GM06990 (cell line): ENCODE measurements around the gene GLYATL1.
A peak's percentile ranks its signal among the peaks of the same experiment; 100 is the strongest.

Experiments
- DNase-seq: peaks from one replicate; pipeline ENCODE4 v3.0.0-alpha.2; 2011; ENCODE audit not compliant: insufficient read length; ENCODE audit errors: extremely low read depth
- H3K27me3 ChIP-seq: replicated peaks from 2 replicates; pipeline ENCODE4 v1.6.0; 2011; ENCODE audit warnings: low read length; ENCODE audit not compliant: control insufficient read depth, insufficient read depth
- H3K36me3 ChIP-seq: 2 replicates; pipeline ENCODE4 v1.5.1; 2011; ENCODE audit warnings: low read length; ENCODE audit not compliant: control insufficient read depth, insufficient read depth
- H3K4me3 ChIP-seq: replicated peaks from 2 replicates; pipeline ENCODE4 v1.5.1; 2011; ENCODE audit warnings: low read depth, mild to moderate bottlenecking, control low read depth, low read length
- TF ChIP-seq, protein P1 (sequence below): IDR thresholded peaks from 2 replicates; pipeline ENCODE4 v1.5.1; 2011; ENCODE audit warnings: low read length, control low read depth, mild to moderate bottlenecking, inconsistent platforms; ENCODE audit not compliant: insufficient read depth, poor library complexity, severe bottlenecking

GLYATL1 gene

DNA sequence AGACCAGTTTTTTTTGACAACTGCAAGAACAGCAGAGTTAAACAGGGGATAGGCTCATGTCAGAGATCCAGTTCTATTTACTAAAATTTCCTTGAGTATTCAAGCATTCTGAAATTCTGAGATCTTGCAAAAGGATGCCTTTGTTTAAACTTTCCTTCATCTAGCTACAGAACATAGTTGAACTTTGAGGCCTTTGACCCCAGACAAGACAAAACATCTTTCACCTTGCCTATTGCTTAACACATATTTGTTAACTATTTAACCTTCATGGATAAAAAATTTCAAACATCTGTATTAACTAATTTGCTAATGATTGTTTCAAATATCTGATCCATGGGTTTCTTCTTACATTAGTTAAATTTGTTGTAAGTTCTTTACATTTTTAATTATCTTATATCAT is 38.2 kb downstream of the GLYATL1 start:
- TF ChIP-seq, protein P1, sequence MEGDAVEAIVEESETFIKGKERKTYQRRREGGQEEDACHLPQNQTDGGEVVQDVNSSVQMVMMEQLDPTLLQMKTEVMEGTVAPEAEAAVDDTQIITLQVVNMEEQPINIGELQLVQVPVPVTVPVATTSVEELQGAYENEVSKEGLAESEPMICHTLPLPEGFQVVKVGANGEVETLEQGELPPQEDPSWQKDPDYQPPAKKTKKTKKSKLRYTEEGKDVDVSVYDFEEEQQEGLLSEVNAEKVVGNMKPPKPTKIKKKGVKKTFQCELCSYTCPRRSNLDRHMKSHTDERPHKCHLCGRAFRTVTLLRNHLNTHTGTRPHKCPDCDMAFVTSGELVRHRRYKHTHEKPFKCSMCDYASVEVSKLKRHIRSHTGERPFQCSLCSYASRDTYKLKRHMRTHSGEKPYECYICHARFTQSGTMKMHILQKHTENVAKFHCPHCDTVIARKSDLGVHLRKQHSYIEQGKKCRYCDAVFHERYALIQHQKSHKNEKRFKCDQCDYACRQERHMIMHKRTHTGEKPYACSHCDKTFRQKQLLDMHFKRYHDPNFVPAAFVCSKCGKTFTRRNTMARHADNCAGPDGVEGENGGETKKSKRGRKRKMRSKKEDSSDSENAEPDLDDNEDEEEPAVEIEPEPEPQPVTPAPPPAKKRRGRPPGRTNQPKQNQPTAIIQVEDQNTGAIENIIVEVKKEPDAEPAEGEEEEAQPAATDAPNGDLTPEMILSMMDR: no peak

DNA sequence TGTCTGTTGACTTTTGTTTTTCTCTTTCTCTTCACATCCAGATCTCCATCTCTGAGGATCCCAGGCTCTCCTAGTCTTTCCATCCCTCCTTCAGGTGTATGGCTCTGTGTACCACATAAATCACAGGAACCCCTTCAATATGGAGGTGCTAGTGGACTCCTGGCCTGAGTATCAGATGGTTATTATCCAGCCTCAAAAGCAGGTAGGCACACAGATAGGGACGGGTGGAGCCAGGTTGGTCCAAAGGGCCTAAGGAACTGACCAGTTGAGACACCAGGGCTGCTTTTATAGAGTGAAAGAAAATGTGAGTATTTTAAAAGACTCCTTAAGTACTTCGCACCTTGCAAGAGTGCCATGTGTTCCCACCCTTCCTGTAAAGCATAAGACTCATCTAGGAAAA is 39.9 kb downstream of the GLYATL1 start:
- H3K27me3 ChIP-seq: no peaks in the 10 kb centered on the region

More for the DNA sequence above, 38.2 kb downstream of the GLYATL1 start:
- H3K27me3 ChIP-seq: no peaks in the 10 kb centered on the region; the same call in 1 of the 2 replicates
- no peak overlapping the region for H3K4me3 ChIP-seq
- no peak for DNase-seq
- no peaks in the 10 kb centered on the region for H3K36me3 ChIP-seq

DNA sequence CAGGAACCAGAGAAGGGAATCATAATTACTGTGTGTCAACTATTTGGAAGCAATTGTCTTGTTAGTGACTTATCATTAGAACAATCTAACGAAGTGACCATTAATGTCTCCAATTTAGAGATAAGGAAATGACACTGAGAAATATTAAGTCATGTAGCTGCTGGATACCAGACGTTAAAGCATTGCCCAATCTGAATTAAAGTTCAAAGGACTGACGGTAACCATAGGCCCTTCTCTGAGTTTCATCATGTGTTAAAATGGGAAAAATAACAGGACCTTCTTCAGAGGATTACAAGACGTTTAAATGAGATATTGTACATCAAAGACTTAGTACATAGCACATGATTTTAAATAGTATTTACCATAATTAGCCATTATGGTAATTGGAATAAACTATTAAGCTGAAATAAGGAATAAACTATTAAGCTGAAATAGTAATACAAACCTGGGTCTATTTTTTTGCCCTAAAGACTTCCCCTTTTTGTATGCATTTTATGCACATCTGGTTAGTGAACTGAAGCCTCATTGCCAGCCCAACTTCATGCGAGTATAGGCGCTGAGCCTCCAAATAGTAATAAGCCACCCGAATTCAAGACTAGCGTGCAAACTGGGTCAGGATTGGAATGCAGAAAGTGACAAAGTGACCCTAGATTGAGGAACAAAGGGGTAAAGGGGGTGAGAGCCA is 41.0 kb downstream of the GLYATL1 start:
- no peak for DNase-seq
- H3K27me3 ChIP-seq: no peaks in the 10 kb centered on the region
- H3K4me3 ChIP-seq: no peak overlapping the region
- TF ChIP-seq, protein P1: no peak
- no peaks in the 10 kb centered on the region for H3K36me3 ChIP-seq

More for the DNA sequence above, 39.9 kb downstream of the GLYATL1 start:
- TF ChIP-seq, protein P1: no peak
- DNase-seq: no peak
- no peaks in the 10 kb centered on the region for H3K36me3 ChIP-seq
- H3K4me3 ChIP-seq: no peak overlapping the region

DNA sequence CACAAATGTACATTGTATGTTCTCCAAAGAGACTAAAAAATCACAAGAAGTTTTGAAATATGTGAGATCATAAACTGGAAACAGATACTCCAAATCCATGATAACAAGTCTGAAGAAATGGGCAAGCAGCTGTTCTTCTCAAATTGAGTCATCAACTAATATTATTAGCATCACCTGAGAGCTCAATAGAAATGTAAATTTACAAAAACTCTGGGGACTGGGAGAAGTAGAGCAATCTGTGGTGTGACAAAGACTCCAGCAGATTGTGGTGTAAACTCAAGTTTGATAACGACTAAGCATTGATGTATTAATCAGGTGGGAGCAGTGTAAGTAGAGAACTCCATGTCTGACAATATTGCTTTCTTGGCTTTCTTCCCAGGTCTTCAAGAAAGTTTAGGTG is 53.2 kb downstream of the GLYATL1 start:
- peak; percentile 20 for DNase-seq
- TF ChIP-seq, protein P1: no peak
- Histone ChIP-seq H3K36me3 (no peaks in the 10 kb centered on the region), H3K4me3 (no peak overlapping the region), H3K27me3 (no peaks in the 10 kb centered on the region)

DNA sequence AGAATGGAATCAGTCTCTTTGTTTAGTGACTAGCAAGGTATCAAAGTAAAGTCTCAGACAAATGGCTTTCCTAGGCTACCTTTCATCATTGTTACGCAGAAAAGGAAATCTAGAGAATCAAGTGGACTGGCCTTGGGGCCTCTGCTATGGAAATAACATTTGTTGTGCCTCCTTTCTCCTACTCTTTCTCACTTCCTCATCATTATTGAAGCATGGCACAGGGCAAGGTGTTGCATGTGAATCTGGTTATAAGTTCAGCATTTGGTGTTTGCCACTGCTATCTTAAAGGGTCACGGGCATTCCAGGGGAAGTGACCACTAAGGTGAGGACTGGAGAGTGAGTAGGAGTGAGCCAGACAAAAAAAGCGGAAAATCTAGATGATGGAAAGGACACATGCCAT is 54.9 kb downstream of the GLYATL1 start:
- Histone ChIP-seq H3K36me3 (no peaks in the 10 kb centered on the region), H3K27me3 (no peaks in the 10 kb centered on the region), H3K4me3 (no peak overlapping the region)
- TF ChIP-seq, protein P1: no peak
- DNase-seq: no peak
